HCT116 (cell line): ENCODE measurements around the gene BRSK2. TPM values are rescaled to one million over a fixed set of nuclear protein-coding genes. Genes with fewer than 3 reads are reported as not detected.

ENCODE experiments used
- ATAC-seq: fragments of 200-7000 bp; cut with Tn5 transposase; 2 replicates; pipeline ENCODE4 v1.9.1; 2020; ENCODE audit warnings: mild to moderate bottlenecking, moderate library complexity
- BruUV-seq: library from RNA; stranded (reverse); fragments of 400-500 nt; replicated peaks from 2 replicates; lab custom pipeline; 2021; lab: Mats Ljungman, UMichigan
- CTCF ChIA-PET: fragments of 300-600 bp; sonication (Branson Sonifier 250); formaldehyde crosslinking; loops from one replicate; lab custom pipeline; 2021; ENCODE audit warnings: antibody characterized with exemption; lab: Charles Lee
- POLR2A ChIA-PET: fragments of 300-600, 350-600 bp; sonication (Branson Sonifier 250); formaldehyde crosslinking; loops from one replicate; lab custom pipeline; 2021; ENCODE audit warnings: antibody characterized with exemption; lab: Charles Lee
- RAD21 ChIA-PET, 2 experiments: fragments of 300-600 bp; sonication (Branson Sonifier 250); formaldehyde crosslinking; loops; one replicate each; lab custom pipeline; 2023; ENCODE audit warnings: low total read pairs in 2 of 2; ENCODE audit not compliant: uncharacterized antibody in 2 of 2, unreplicated experiment in 2 of 2, low non-redundant PET in 1 of 2; lab: Charles Lee
- DNase-seq: peaks from one replicate; pipeline ENCODE4 v3.0.0-alpha.2; 2010; ENCODE audit warnings: low read depth, low spot score
- H2AFZ ChIP-seq: fragments of 200-600 bp; shearing (Covaris generic), sonication (generic); 2 replicates; pipeline ENCODE4 v1.6.1; 2017; ENCODE audit warnings: low read depth, mixed run types, mixed read lengths, antibody characterized with exemption, low read length; ENCODE audit not compliant: poor library complexity, severe bottlenecking
- H3K27ac ChIP-seq: 2 replicates; pipeline ENCODE4 v1.5.1; 2012; ENCODE audit warnings: low read depth, low read length
- H3K27me3 ChIP-seq: fragments of 200-600 bp; sonication (generic); 2 replicates; pipeline ENCODE4 v1.6.1; 2016; ENCODE audit warnings: mixed run types, low read length, mixed read lengths; ENCODE audit not compliant: insufficient read depth
- H3K36me3 ChIP-seq, 2 experiments: fragments of 200-500 bp in 1 of 2; fragments of 200-600 bp in 1 of 2; sonication (Bioruptor generic) in 1 of 2; sonication (generic) in 1 of 2; 2 replicates each; pipeline versions ENCODE4 v1.5.1 to v1.6.1; 2014 to 2016; ENCODE audit warnings: low read length in 2 of 2, inconsistent platforms in 1 of 2, mixed read lengths in 1 of 2, mixed run types in 1 of 2; ENCODE audit not compliant: insufficient read depth in 2 of 2, control insufficient read depth in 1 of 2
- H3K4me1 ChIP-seq, 2 experiments: fragments of 200-600 bp in 1 of 2; sonication (generic) in 1 of 2; 2 replicates each; pipeline versions ENCODE4 v1.5.1 to v1.6.1; 2012 to 2017; ENCODE audit warnings: low read length in 2 of 2, inconsistent platforms in 1 of 2, mild to moderate bottlenecking in 1 of 2, mixed read lengths in 1 of 2, mixed run types in 1 of 2, moderate library complexity in 1 of 2; ENCODE audit not compliant: insufficient read depth in 2 of 2, control insufficient read depth in 1 of 2
- H3K4me2 ChIP-seq: fragments of 200-600 bp; sonication (generic); 2 replicates; pipeline ENCODE4 v1.6.1; 2017; ENCODE audit warnings: mixed run types, low read length, mixed read lengths
- H3K4me3 ChIP-seq, 2 experiments: fragments of 200-600 bp in 1 of 2; sonication (generic) in 1 of 2; replicated peaks in 1 of 2; 2 replicates each; pipeline ENCODE4 v1.5.1; 2011 to 2016; ENCODE audit warnings: low read length in 2 of 2, control low read depth in 1 of 2, low read depth in 1 of 2, mild to moderate bottlenecking in 1 of 2, mixed read lengths in 1 of 2, mixed run types in 1 of 2
- H3K79me2 ChIP-seq: fragments of 200-600 bp; sonication (generic); 2 replicates; pipeline ENCODE4 v1.6.1; 2017; ENCODE audit warnings: mild to moderate bottlenecking, mixed run types, low read length, moderate library complexity, mixed read lengths; ENCODE audit not compliant: insufficient read depth
- H3K9ac ChIP-seq: fragments of 200-600 bp; sonication (generic); 2 replicates; pipeline ENCODE4 v1.6.1; 2016; ENCODE audit warnings: low read length, mixed read lengths
- H3K9me2 ChIP-seq: fragments of 200-600 bp; sonication (generic), shearing (Covaris generic); 2 replicates; pipeline ENCODE4 v1.6.1; 2017; ENCODE audit warnings: mixed run types, mild to moderate bottlenecking, moderate library complexity; ENCODE audit not compliant: insufficient read depth
- H3K9me3 ChIP-seq, 2 experiments: fragments of 200-500 bp in 1 of 2; fragments of 200-600 bp in 1 of 2; sonication (Bioruptor generic) in 1 of 2; sonication (generic) in 1 of 2; 2 replicates each; pipeline ENCODE4 v1.6.1; 2014 to 2017; ENCODE audit warnings: low read length in 2 of 2, mixed read lengths in 2 of 2, inconsistent platforms in 1 of 2, low read depth in 1 of 2, mild to moderate bottlenecking in 1 of 2, mixed run types in 1 of 2, moderate library complexity in 1 of 2; ENCODE audit not compliant: control insufficient read depth in 1 of 2, insufficient read depth in 1 of 2
- H4K20me1 ChIP-seq: fragments of 200-600 bp; sonication (generic), shearing (Covaris generic); 2 replicates; pipeline ENCODE4 v1.6.1; 2017; ENCODE audit warnings: mixed run types, mild to moderate bottlenecking, moderate library complexity; ENCODE audit not compliant: insufficient read depth
- CBX3 ChIP-seq: IDR thresholded peaks from 2 replicates; pipeline ENCODE4 v1.6.1; 2012; ENCODE audit warnings: low read depth
- EGR1 ChIP-seq: IDR thresholded peaks from 2 replicates; pipeline ENCODE4 v1.6.1; 2012; ENCODE audit warnings: low read depth
- FOSL1 ChIP-seq: IDR thresholded peaks from 2 replicates; pipeline ENCODE4 v1.6.1; 2012; ENCODE audit warnings: low read depth
- MAX ChIP-seq: IDR thresholded peaks from 2 replicates; pipeline ENCODE4 v1.6.1; 2012
- POLR2A ChIP-seq: IDR thresholded peaks from 2 replicates; pipeline ENCODE4 v1.7.0; 2011; ENCODE audit warnings: borderline replicate concordance; ENCODE audit not compliant: insufficient read depth, insufficient read length; ENCODE audit errors: extremely low read depth
- RAD21 ChIP-seq: IDR thresholded peaks from 2 replicates; pipeline ENCODE4 v1.6.1; 2012; ENCODE audit warnings: low read depth, mild to moderate bottlenecking
- REST ChIP-seq: IDR thresholded peaks from 2 replicates; pipeline ENCODE4 v1.6.1; 2012; ENCODE audit warnings: low read depth
- SP1 ChIP-seq: IDR thresholded peaks from 2 replicates; pipeline ENCODE4 v1.6.1; 2012; ENCODE audit warnings: low read depth
- SRF ChIP-seq: IDR thresholded peaks from 2 replicates; pipeline ENCODE4 v1.6.1; 2012; ENCODE audit warnings: low read depth
- TCF7L2 ChIP-seq: IDR thresholded peaks from 2 replicates; pipeline ENCODE4 v1.7.0; 2011; ENCODE audit warnings: borderline replicate concordance, inconsistent platforms; ENCODE audit not compliant: insufficient read depth, insufficient read length; ENCODE audit errors: extremely low read depth
- ZBTB33 ChIP-seq: IDR thresholded peaks from 2 replicates; pipeline ENCODE4 v1.6.1; 2011; ENCODE audit warnings: mild to moderate bottlenecking, low read length, moderate library complexity; ENCODE audit not compliant: insufficient replicate concordance; ENCODE audit errors: extremely low read depth
- ZFX ChIP-seq: fragments of 450-650 bp; IDR thresholded peaks from 2 replicates; pipeline ENCODE4 v1.6.1; 2017
- ZNF274 ChIP-seq: fragments of 200-500 bp; sonication (Bioruptor generic); IDR thresholded peaks from 2 replicates; pipeline ENCODE4 v1.6.1; 2014; ENCODE audit warnings: mild to moderate bottlenecking, low read depth, low read length, inconsistent platforms
- intact Hi-C: fragments of 100-400 bp; cut with micrococcal nuclease; formaldehyde crosslinking; loops from 2 replicates; pipeline ENCODE4 v1.10.0; 2022
- total RNA-seq: library from RNA; stranded (reverse); gene quantifications from one replicate; pipeline ENCODE4 v1.2.1, GENCODE V29; 2021; ENCODE audit not compliant: unreplicated experiment

The BRSK2 gene
- total RNA-seq, 1 experiment from 2014 or later, result 14.0 TPM

- no peak overlapping the region for H2AFZ ChIP-seq
- ChIA-PET RAD21 (no interaction called here), CTCF (no interaction called here), POLR2A (no interaction called here)
- no peaks in the 10 kb centered on the region for H3K27me3 ChIP-seq
- no peak overlapping the region for H3K4me2 ChIP-seq
- no peak overlapping the region for H3K27ac ChIP-seq
- ATAC-seq, result no peak
- no peak for DNase-seq
- TF ChIP-seq SRF (no peak), ZNF274 (no peak), ZBTB33 (no peak), FOSL1 (no peak), POLR2A (no peak), TCF7L2 (no peak), MAX (no peak), CBX3 (no peak), RAD21 (no peak), ZFX (no peak), REST (no peak), SP1 (no peak), EGR1 (no peak)
- no peaks in the 10 kb centered on the region for H3K79me2 ChIP-seq
- peaks cover 0 to 3% of the 10 kb centered on the region in 2 experiments; a peak in 1 of 4 replicates for H3K9me3 ChIP-seq
- H3K9me2 ChIP-seq, result no peaks in the 10 kb centered on the region
- no peak overlapping the region for H3K9ac ChIP-seq
- no peak overlapping the region for H3K4me3 ChIP-seq
- no peaks in the 10 kb centered on the region for H4K20me1 ChIP-seq
- intact Hi-C loops, result no loop called here
- BruUV-seq, result no TSS peak
- H3K36me3 ChIP-seq, result no peaks in the 10 kb centered on the region
- no peaks in the 10 kb centered on the region for H3K4me1 ChIP-seq
Measured at GRCh38 chr11:1407668-1408067, 17.9 kb downstream of the BRSK2 start.
